Suppressor macrophage treated with lipopolysaccharide for 1 hour (primary cell): ENCODE data around the gene DPAGT1.

Experiments
- DNase-seq, 3 donors: peaks; one replicate each; pipeline ENCODE4 v3.0.0-alpha.2; 2020 to 2022

Gene DPAGT1

DNA sequence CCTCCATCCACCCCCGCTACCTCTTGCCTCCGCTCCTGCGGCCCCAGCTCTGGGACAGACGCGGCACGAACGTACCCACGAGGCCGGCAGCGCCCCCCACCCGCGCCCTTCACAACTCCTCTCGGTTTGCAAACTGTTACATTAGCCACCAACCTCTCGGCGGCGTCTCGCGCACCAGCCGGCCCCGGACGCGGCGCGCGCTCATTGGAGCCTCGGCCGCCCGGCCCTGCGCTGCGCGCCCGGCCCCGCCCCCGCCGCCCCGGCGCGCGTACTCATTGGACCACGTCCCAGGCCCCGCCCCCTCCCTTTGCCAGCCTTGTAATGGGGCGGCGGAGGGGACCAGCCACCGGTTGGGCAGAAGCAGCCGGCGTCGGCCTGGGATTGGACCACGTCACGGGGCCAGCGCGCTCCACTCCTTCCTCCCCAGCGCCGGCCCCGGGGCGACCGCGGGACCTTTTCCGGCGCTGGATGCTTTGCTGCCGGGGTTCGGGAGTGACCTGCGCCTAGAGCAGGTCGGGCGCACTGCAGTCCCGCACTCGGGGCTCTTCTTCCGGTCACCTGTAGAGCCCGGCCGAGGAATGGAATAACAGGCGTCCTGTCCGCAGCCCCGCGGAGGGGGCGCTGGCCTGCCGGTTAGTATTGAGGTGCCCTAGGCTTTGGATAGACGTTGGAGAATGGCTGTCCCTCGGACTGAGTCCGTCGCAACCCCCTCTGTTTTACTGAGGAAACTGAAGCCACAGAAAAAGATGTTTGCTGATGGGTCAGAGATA lies 44.5 kb downstream of the DPAGT1 start, which contains the start of gene HYOU1:
HYOU1 (minus strand) TSS at position 206 of the 770 bp plus-strand sequence. CDS start 1,045 bp downstream, outside the sequence.
- DNase-seq, result peak; percentile 98 to 100 (median 100)

DNA sequence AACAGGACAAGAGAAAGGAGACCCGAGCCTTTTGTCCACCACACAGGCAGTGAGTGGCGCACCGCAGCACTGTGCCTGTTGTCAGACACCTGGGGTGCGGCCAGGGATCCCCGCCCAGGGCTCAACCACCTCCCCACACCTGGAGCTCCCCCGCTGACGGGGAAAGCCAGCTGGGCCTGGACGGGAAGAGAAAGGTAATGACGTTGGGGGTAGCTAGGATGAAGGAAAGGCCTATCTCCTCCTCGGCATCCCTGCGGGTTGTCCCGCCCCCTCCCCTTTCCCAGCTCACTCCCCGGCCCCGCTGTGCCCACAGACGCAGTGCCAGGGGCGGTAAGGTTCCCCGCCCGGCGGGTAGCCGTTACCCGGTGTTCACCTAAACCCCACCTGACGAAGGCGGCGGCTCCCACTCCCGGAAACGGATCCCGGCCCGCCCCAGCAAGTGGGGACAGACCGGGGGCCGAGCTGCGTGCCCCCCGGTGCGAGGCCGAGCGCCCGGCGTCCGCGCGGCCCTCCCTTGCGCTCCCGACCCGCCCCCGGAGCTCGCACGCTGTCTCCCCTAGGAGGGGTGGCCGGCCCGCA lies 45.1 kb downstream of the DPAGT1 start:
- DNase-seq, result no peak

DNA sequence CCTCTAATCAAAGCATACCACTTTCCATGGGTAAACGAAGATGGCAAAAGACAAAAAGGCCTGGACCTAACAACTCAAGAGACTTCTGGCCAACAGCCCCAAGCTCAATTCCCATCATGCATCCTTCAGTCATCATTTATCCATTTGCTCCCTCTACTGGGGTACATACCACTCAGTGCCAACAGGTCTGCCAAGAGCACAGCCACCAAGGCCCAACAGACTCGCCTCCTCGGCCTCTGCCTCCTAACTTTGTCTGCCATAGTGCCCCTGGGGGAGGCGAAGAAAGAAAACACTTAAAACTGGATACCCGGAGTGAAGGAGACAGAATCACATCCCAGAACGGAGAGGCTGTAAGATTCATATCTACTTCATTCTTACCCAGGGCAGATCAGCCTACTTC lies 45.8 kb downstream of the DPAGT1 start:
- peak; percentile 47 to 57 (median 50) for DNase-seq

DNA sequence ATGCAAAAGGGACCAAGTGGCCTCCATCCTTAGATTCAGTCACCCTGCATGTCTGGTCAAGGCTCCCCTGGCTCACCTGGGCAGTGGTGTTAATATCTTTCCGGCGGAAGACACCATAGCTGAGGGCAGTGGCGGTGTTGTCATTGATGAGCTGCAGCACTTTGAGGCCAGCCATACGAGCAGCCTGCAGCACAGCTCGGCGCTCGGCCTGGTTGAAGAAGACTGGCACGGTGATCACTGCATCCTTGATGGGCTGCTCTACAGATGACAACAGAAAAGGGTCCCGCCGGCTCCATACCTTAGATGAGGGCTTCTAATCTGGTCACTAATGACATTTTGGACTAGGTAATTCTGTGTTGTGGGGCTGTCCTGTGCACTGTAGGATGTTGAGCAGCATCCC lies 47.2 kb downstream of the DPAGT1 start:
- DNase-seq, result no peak

GRCh38 chr11:119052163-119052814 lies 49.4 kb downstream of the DPAGT1 start:
- DNase-seq, result no peak

DNA sequence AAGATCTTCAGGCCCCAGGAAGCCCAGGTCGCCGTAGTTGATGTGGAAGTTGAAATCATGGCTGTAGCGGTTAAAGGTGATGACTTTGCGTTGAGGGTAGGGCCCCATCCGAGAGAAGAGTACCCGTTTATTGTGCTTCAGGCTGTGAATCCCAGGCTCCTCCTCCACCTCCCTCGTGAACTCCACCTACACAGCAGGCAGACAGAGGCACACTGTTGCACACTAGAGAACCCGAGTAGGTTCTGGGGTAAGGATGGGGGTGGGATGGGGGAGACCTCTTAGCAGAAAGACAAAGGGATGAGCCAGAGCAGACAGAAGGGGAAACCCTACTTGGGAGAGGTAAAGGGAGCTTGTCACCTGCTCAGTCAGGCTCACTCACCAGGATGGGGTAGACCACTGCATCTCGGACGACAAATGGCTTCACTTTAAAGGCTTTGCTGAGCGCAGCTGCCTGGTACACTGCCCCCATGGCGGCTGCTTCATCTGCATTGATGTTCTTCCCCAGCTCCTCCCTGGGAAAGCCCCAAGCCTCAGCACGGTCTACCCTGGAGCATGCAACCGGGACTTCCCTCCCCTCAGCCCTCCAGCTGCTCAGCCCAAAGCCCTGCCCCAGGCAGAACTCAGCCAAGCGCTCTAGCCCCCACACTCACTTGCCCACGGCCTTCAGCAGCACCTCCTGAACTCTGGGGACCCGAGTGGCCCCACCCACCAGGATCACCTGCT lies 50.1 kb downstream of the DPAGT1 start:
- peak; percentile 36 to 57 (median 46) for DNase-seq

GRCh38 chr11:119049081-119049480 lies 52.6 kb downstream of the DPAGT1 start:
- no peak for DNase-seq

GRCh38 chr11:119048644-119049043 lies 53.0 kb downstream of the DPAGT1 start:
- DNase-seq, result no peak

DNA sequence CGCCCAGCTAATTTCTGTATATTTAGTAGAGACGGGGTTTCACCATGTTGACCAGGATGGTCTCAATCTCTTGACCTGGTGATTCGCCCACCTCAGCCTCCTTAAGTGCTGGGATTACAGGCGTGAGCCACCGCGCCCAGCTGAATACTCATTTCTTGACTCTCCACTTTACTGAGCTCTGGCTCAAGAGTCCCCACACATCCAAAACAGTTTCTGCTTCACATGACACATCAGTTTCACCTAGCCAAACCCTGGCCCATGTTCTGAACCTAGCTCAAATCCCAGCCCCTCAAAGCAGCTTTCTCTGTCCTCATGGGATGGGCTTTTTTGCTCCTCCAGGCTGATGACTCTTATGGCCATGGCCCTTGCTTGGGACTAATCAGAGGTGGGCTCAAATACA lies 54.4 kb downstream of the DPAGT1 start:
- DNase-seq, result no peak
